Testis (tissue), 2 donors: ENCODE results near the gene C4BPA.

Source experiments
- CTCF ChIP-seq, 3 experiments: fragments of 450-650 bp in 2 of 3; fragments of 200-600 bp in 1 of 3; sonication (generic) in 1 of 3; IDR thresholded peaks; one replicate each; pipeline ENCODE4 v1.5.1; 2016 to 2019; ENCODE audit warnings: antibody characterized with exemption in 3 of 3, mild to moderate bottlenecking in 2 of 3, moderate library complexity in 1 of 3
- POLR2A ChIP-seq: fragments of 450-650 bp; IDR thresholded peaks from one replicate; pipeline ENCODE4 v1.6.1; 2017; ENCODE audit warnings: antibody characterized with exemption, mild to moderate bottlenecking, moderate library complexity

- TF ChIP-seq CTCF (IDR thresholded peaks at IDR 0.05) (no peak), POLR2A (no peak)
Observed at GRCh38 chr1:207081088-207081487, 22.9 kb upstream of the C4BPA start.
